ENCODE results near the gene PRKCD. TPM values are rescaled to one million over a fixed set of nuclear protein-coding genes. Genes with fewer than 3 reads are reported as not detected.

The PRKCD gene
- total RNA-seq, 2 experiments from 2014 or later, result 18.7 to 21.5 TPM

DNA sequence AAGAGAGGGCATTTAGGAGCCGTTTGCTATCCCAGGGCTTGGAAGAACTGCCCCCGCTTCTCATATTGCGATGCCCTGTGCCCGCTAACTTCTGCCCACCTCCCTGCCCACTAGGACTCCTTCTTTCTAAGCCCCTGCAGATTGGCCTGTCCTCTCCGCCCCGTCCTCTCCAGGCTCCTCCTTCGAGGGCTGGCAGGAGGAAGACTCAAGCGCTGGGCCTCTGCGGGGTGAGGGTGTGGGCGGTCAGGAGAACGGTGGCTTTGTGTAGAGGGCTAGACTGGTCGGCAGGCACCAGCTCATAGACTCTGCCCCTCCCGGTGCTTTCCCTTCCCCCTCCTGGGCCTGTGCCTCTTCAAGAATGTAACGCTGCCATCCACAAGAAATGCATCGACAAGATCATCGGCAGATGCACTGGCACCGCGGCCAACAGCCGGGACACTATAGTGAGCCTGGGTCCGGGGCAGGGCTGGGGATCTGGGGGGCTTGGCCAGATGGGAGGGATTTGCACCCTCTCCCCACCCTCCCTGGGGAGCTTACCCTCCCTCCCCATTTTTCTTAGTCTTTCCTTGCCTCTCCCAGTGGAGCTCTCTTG is 21.9 kb downstream of the PRKCD start:
- Mint-ChIP-seq H3K27me3 (no peaks in the 10 kb centered on the region), H3K4me3 (no peak overlapping the region), H3K9me3 (no peaks in the 10 kb centered on the region), H3K27ac (no peak overlapping the region), H3K36me3 (ENCODE audit: low read depth) (peaks cover 4% of the 10 kb centered on the region), H3K4me1 (ENCODE audit: low read depth) (no peaks in the 10 kb centered on the region)
- ATAC-seq, result no peak
- ChIA-PET POLR2A (no interaction called here), CTCF (interaction anchor here (1.0 kb wide), 1 partner anchor 13 kb away, joined by 3 read pairs; no protein-coding TSS in a partner anchor)
- TF ChIP-seq, protein P1, sequence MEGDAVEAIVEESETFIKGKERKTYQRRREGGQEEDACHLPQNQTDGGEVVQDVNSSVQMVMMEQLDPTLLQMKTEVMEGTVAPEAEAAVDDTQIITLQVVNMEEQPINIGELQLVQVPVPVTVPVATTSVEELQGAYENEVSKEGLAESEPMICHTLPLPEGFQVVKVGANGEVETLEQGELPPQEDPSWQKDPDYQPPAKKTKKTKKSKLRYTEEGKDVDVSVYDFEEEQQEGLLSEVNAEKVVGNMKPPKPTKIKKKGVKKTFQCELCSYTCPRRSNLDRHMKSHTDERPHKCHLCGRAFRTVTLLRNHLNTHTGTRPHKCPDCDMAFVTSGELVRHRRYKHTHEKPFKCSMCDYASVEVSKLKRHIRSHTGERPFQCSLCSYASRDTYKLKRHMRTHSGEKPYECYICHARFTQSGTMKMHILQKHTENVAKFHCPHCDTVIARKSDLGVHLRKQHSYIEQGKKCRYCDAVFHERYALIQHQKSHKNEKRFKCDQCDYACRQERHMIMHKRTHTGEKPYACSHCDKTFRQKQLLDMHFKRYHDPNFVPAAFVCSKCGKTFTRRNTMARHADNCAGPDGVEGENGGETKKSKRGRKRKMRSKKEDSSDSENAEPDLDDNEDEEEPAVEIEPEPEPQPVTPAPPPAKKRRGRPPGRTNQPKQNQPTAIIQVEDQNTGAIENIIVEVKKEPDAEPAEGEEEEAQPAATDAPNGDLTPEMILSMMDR (IDR thresholded peaks at IDR 0.05), result no peak
- intact Hi-C loops (cut with micrococcal nuclease), result no loop called here
- DNase-seq, result no peak

DNA sequence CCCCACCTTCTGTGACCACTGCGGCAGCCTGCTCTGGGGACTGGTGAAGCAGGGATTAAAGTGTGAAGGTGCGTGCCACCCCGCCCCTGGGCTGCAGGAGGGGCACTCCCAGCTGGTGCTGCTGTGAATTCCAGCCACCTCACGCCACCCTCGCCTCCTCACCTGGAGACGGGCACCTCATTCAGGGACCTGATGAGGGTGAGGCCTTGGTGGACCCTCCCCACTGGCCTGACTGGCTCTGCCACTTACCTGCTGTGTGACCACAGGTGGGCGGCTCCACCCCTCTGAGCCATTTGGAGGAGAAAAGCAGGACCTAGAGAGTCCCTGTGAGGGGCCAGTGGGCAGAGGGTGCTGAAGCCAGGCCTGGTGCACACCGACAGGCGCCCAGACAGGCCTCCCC is 22.5 kb downstream of the PRKCD start:
- no peaks in the 10 kb centered on the region for H3K9me3 Mint-ChIP-seq
- POLR2A ChIA-PET, result no interaction called here
- H3K4me3 Mint-ChIP-seq, result no peak overlapping the region
- H3K27me3 Mint-ChIP-seq, result no peaks in the 10 kb centered on the region
- TF ChIP-seq, protein P1 (IDR thresholded peaks at IDR 0.05), result no peak
- no peaks in the 10 kb centered on the region for H3K4me1 Mint-ChIP-seq (ENCODE audit: low read depth)
- ATAC-seq (no peak), DNase-seq (no peak)
- intact Hi-C loops (cut with micrococcal nuclease), result no loop called here
- H3K36me3 Mint-ChIP-seq (ENCODE audit: low read depth), result peaks cover 4% of the 10 kb centered on the region
- no peak overlapping the region for H3K27ac Mint-ChIP-seq
- CTCF ChIA-PET, result interaction anchor here (0.8 to 1.0 kb wide), 2 partner anchors 13 to 19 kb away, joined by 3 read pairs; no protein-coding TSS in a partner anchor

DNA sequence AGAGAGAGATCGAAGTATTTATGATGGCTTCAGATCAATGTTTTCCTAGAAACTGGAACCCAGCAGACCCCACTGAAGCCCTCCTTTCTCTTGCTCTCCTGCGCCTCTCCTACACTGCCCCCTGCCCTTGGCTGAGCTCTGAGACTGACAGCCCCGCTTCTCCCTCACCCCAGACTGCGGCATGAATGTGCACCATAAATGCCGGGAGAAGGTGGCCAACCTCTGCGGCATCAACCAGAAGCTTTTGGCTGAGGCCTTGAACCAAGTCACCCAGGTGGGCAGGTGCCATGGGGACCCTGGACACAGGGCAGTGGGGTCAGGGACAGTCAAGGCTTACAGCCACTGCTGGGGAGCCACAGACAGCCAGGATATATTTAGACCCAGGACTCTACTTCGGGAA is 23.7 kb downstream of the PRKCD start:
- Mint-ChIP-seq H3K4me1 (ENCODE audit: low read depth) (no peaks in the 10 kb centered on the region), H3K27ac (no peak overlapping the region), H3K9me3 (no peaks in the 10 kb centered on the region), H3K27me3 (no peaks in the 10 kb centered on the region), H3K36me3 (ENCODE audit: low read depth) (peaks cover 5% of the 10 kb centered on the region), H3K4me3 (no peak overlapping the region)
- DNase-seq, result no peak
- ChIA-PET POLR2A (no interaction called here), CTCF (no interaction called here)
- intact Hi-C loops (cut with micrococcal nuclease), result no loop called here
- TF ChIP-seq, protein P1 (IDR thresholded peaks at IDR 0.05), result no peak
- no peak for ATAC-seq

DNA sequence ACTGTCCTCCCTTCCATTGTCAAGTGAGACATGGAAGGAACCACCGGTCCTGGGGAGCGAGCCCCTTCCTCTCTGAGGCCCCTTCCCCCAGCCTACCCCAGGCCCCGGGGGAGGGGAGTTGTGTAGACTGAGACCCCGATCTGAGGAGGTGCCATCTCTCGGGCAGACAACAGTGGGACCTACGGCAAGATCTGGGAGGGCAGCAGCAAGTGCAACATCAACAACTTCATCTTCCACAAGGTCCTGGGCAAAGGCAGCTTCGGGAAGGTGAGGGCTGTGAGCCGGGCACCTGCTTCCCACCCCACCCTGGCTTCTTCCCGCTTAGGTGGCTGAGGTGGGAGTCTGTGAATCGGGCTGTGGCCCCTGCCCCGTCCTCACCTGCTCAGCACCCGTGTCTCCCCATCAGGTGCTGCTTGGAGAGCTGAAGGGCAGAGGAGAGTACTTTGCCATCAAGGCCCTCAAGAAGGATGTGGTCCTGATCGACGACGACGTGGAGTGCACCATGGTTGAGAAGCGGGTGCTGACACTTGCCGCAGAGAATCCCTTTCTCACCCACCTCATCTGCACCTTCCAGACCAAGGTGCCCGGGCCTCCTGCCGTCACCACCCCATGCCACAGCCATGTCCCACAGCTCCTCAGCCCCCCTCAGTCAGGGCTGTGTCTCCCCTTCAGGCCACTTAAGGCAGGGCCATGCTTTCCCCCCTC is 24.9 kb downstream of the PRKCD start:
- intact Hi-C loops (cut with micrococcal nuclease), result no loop called here
- H3K9me3 Mint-ChIP-seq, result no peaks in the 10 kb centered on the region
- DNase-seq (no peak), ATAC-seq (no peak)
- no peaks in the 10 kb centered on the region for H3K27me3 Mint-ChIP-seq
- no peaks in the 10 kb centered on the region for H3K4me1 Mint-ChIP-seq (ENCODE audit: low read depth)
- POLR2A ChIA-PET, result interaction anchor here (0.6 to 1.4 kb wide), 2 partner anchors 22 to 54 kb away, joined by 3 to 4 read pairs; no protein-coding TSS in a partner anchor
- TF ChIP-seq, protein P1 (IDR thresholded peaks at IDR 0.05), result no peak
- no peak overlapping the region for H3K4me3 Mint-ChIP-seq
- CTCF ChIA-PET, result no interaction called here
- peaks cover 9% of the 10 kb centered on the region for H3K36me3 Mint-ChIP-seq (ENCODE audit: low read depth)
- no peak overlapping the region for H3K27ac Mint-ChIP-seq

DNA sequence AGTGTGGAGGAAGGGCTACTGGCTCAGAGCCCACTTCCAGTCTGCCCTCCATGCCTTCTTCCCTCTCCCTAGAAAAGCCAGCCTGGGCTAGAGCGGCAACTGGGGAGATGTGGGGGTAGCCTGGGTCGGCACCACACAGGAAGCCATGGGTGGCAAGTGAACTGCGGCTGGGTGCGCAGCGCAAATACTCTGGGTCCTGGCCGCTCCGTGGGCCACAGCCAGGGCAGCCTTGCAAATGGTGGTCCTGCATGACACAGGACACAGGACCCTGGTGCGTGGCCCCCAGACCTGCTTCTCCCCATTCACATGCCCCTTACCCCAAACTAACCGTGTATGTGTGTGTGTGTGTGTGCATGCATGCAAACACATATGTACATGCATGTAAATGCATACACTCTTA is 25.7 kb downstream of the PRKCD start:
- Mint-ChIP-seq H3K27ac (no peak overlapping the region), H3K27me3 (no peaks in the 10 kb centered on the region), H3K4me1 (ENCODE audit: low read depth) (no peaks in the 10 kb centered on the region), H3K36me3 (ENCODE audit: low read depth) (peaks cover 9% of the 10 kb centered on the region), H3K9me3 (no peaks in the 10 kb centered on the region), H3K4me3 (no peak overlapping the region)
- intact Hi-C loops (cut with micrococcal nuclease), result no loop called here
- DNase-seq, result no peak
- CTCF ChIA-PET, result interaction anchor here (0.7 to 1.7 kb wide), 2 partner anchors 53 to 72 kb away, joined by 4 to 5 read pairs; no protein-coding TSS in a partner anchor
- POLR2A ChIA-PET, result no interaction called here
- TF ChIP-seq, protein P1 (IDR thresholded peaks at IDR 0.05), result no peak
- no peak for ATAC-seq
